ENCODE measurements around the gene CPE.

- no peak for TF ChIP-seq CTCF (conservative IDR thresholded peaks at IDR 0.05; ENCODE audit: low read depth, low read length)
- no peak for TF ChIP-seq POLR2A (IDR thresholded peaks at IDR 0.05; ENCODE audit: low read depth, low read length)
- TF ChIP-seq RAD21 (IDR thresholded peaks at IDR 0.05; ENCODE audit: low read length): no peak
- no peak for TF ChIP-seq FOS (IDR thresholded peaks at IDR 0.05; ENCODE audit: low read depth, low read length)
- no peak for TF ChIP-seq NFE2L2 (IDR thresholded peaks at IDR 0.05; ENCODE audit: low read depth, low read length)
- no peak for TF ChIP-seq CEBPB (IDR thresholded peaks at IDR 0.05; ENCODE audit: low read depth, low read length)
- TF ChIP-seq, protein P1, sequence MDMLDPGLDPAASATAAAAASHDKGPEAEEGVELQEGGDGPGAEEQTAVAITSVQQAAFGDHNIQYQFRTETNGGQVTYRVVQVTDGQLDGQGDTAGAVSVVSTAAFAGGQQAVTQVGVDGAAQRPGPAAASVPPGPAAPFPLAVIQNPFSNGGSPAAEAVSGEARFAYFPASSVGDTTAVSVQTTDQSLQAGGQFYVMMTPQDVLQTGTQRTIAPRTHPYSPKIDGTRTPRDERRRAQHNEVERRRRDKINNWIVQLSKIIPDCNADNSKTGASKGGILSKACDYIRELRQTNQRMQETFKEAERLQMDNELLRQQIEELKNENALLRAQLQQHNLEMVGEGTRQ (IDR thresholded peaks at IDR 0.05; ENCODE audit: low read depth, low read length): no peak
- no peak for TF ChIP-seq RFX5 (IDR thresholded peaks at IDR 0.05; ENCODE audit: low read depth, low read length)
Measured at GRCh38 chr4:165464376-165464775, 85.6 kb downstream of the CPE start.
